ENCODE measurements around the gene NISCH.
A peak's percentile ranks its signal among the peaks of the same experiment; 100 is the strongest.

Gene NISCH

GRCh38 chr3:52447512-52448355 lies 7.7 kb upstream of the NISCH start:
- DNase-seq (ENCODE audit: low spot score) (no peak), FAIRE-seq (no peak)

- no peak for DNase-seq (ENCODE audit: low spot score)
- no peak for FAIRE-seq
Measured at GRCh38 chr3:52450489-52451236, 4.7 kb upstream of the NISCH start.

- no peak for DNase-seq (ENCODE audit: low spot score)
- peak; percentile 79 for FAIRE-seq
Measured at GRCh38 chr3:52451237-52452083, 3.9 kb upstream of the NISCH start.

DNA sequence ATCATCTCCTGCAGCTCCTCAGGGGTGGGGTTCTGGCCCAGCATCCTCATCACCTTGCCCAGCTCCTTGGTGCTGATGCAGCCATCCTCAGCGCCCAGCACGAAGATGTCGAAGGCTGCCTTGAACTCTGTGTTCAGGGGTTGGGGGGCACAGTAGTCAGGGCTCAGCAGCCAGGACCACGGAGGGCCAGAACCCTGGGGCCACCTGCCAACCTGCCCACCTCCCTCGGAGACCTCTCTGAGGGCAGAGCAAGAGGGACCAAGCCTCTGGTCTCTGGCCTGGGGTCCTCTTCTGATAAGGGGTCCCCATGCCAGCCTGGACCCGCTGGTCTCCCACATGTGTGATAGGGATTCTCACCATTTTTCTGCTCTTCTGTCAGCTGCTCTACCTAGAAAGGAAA lies 3.3 kb upstream of the NISCH start:
- FAIRE-seq (no peak), DNase-seq (ENCODE audit: low spot score) (no peak)

- FAIRE-seq = no peak
- no peak for DNase-seq (ENCODE audit: low spot score)
Measured at GRCh38 chr3:52452570-52453221, 2.7 kb upstream of the NISCH start.

DNA sequence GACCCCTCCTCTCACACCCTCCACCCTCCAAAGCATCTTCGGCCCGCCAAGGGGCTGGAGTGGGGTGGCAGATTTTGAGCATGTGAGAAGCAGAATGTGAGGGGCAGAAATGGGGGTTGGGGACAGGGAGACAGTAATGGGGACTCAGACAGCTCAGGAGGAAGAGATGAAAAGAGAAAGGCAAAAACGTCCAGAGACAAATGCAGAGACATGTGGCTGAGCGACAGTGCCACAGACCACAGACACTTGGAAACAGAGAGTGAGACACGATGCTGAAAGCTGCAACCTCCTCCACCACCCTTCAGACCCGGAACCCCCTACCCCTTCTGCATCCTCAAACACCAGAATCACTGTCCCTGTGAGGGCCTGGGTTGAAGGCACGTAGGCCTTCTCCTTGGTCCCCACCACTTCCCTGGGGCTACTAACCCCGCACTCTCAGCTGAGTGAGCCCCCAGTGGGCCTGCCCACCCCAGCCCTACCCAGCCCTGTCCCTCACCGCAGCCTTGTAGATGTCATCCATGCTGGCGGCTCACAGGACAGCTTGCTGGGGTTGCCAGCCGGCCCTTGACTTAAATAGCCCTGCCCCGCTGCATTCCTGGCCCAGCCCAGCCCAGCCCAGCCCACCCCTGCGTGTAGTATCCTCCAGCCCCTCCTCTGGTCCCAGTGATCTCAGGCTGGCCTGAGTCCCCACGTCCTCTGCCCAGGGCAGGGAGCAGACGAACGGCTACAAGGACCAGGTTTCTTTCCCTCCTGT lies 1.7 kb upstream of the NISCH start, which contains the start of gene TNNC1:
TSS of gene TNNC1 (minus strand) at position 546 of the 754 bp plus-strand sequence. CDS start at position 520, 26 bp downstream.
- DNase-seq (ENCODE audit: low spot score) (peak; percentile 69), FAIRE-seq (peak; percentile 5)

DNA sequence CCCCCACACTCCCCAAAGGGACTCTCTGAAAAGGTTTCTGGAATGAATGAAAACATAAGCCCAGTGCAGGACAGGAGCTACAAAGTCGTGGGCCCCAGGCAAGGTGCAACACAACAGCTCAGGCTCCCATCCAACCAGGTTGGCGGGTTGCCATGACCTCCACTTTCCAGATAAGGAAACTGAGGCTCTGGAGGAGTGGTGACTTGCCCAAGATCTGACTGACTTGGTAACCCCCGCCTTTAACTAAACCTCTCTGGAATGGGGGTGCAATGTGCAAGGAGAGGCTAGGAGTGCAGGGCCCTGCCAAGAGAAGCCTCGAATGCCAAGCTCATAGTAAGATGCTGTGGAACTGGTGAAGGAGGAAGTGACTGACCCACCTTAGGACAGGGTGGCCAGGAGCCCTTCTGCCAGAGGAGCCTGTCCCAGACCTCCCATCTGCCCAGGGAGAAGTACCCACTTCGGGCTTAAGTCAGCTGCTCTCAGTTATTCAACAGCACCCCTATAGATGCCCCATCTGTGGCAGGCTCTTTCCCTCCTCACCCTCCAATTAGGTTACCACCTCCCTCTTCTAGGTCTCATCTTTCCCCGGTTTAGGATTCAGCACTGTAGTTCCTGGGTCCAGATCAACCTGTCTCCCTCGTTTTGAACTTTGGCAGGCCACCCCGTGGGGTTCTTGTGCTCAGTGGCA lies 1.0 kb upstream of the NISCH start:
- FAIRE-seq (peak; percentile 59), DNase-seq (ENCODE audit: low spot score) (no peak)

GRCh38 chr3:52454938-52455282 lies 494 bp upstream of the NISCH start:
- FAIRE-seq (peak; percentile 13), DNase-seq (ENCODE audit: low spot score) (no peak)

DNA sequence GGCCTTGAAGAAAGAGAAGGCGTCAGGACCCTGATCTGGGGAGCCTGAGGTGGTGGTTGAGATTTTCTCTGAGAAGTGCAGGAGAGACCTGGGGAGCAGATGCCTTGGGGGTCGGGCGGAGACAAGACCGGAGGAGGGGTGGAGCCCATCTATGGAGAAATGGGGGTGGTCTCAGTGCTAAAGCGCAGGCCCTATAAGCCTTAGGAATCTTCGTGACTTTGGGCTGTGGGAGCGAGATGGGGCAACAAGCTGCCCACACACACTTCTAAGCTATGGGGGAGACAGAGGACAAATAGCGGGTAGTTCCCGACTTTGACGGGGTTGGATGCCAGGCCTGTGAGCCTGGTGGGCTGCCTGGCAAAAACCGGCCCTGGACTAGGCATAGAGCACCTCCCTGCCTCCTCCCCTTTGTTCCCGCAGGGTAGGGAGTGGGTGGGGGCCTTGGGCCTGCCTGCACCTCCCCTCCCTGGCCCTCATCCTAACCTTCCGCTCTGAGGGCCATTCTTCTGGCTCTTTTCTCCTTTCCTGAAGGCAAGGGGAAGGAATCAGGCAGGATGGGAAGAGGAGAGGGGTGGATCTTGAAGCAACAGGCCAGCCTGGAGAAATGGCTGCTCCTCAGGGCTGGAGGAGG lies 880 bp downstream of the NISCH start:
- FAIRE-seq (no peak), DNase-seq (ENCODE audit: low spot score) (peak; percentile 40)

GRCh38 chr3:52456800-52457183 lies 1.4 kb downstream of the NISCH start:
- FAIRE-seq (no peak), DNase-seq (ENCODE audit: low spot score) (no peak)

DNA sequence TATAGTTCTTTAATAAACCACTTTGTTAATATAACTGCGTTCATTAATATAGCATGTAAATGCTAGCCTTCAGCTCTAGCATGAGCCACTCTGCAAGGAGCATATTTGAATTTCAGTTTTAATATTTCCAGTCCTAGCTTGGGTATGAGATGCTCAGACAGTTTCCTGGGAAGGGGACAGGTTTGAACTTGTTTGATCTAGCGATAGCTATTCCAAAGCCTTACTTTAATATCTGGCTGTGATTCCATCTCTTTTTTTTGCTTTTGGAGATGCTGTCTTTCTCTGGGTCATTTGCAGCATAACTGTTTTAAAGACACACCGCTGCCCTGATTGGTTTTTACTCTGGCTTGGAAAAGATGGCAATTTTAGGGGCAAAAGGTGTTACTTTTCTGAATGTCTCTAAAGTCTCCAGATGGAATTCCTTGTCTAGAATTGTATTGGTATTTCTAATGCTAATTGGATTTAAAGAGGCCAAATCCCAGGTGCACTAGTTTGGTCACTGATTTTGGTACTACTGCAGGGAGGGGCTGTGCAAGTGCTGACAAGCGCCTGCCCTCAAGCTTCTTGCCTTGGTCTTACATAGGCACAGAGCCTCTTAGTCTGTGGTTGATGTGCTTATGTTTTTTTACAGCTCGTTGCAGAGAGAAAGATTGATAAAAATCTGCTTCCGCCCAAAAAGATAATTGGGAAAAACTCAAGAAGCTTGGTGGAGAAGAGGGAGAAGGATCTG lies 2.8 kb downstream of the NISCH start:
- FAIRE-seq (no peak), DNase-seq (ENCODE audit: low spot score) (no peak)

DNA sequence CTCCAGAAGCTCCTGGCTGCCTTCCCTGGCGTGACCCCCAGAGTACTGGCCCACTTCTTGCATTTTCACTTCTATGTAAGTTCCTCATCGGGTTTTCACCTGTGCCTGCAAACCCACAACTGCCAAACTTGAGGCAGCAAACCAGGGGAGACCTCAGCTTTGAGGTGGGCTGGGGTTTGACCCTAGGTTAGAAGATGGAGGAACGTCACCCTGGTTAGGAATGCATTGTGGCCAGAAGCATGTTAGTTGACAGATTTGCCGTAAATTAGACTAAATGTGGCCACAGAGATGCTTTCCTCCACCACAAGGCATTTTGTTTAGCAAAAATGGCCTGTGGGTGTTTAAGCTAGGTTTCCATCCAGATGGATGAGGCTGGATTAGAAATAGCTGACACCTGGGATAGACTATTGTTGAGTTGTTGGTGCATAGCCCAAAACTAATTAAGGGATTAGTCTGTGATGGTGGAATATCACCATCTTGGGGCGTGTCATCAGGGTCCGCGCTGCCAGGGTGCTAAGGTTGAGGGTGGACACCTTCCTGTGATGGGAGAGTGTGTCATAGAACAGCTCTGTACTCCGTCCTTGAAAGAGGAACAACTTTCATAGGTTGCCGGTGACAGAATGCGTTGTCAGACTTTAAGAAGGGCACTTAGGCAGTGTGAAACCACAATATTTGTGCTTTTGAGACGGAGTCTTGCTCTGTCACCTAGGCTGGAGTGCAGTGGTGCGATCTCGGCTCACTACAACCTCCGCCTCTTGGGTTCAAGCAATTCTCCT lies 3.6 kb downstream of the NISCH start:
- DNase-seq (ENCODE audit: low spot score) (no peak), FAIRE-seq (peak; percentile 27)

- no peak for FAIRE-seq
Measured at GRCh38 chr3:52461874-52462273, 6.5 kb downstream of the NISCH start.

DNA sequence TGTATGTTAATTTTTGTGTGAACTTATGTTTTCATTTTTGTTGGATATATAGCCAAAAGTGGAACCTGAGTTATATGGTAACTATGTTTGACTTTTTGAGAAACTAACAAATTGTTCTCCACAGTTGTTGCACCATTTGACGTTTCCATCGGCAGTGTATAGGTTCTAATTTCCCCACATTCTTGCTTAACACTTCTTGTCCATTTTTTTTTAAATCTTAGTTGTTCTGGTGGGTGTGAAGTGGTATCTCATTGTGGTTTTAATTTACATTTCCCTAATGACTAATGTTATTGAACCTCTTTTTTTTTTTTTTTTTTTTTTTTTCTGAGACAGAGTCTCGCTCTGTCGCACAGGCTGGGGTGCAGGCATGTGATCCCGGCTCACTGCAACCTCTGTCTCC lies 8.0 kb downstream of the NISCH start:
- DNase-seq (ENCODE audit: low spot score) = no peak
- no peak for FAIRE-seq

More at GRCh38 chr3:52461874-52462273, 6.5 kb downstream of the NISCH start:
- no peak for DNase-seq (ENCODE audit: low spot score)

- DNase-seq (ENCODE audit: low spot score) (no peak), FAIRE-seq (no peak)
Measured at GRCh38 chr3:52468336-52468735, 12.9 kb downstream of the NISCH start.

GRCh38 chr3:52469001-52469400 lies 13.6 kb downstream of the NISCH start:
- FAIRE-seq (no peak), DNase-seq (ENCODE audit: low spot score) (no peak)

DNA sequence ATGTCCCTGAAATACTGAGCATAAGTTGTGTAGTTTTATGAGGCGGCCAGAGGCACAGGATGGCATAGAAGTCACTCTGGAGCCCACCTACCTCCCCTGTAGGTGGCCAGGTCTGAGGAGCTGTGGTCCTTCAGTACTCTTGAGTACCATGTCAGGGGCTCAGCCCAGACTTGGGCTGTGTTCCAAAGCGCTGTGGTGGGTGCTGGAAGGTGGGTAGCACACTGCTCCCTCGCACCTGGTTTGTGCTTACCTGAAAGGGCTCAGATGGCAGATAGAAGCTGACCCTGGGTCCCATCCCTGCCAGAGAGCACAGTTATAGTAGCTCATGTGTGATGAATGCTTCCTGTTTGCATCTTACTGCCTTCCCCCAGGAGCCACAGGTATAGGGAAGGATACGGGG lies 15.5 kb downstream of the NISCH start:
- DNase-seq (ENCODE audit: low spot score) (no peak), FAIRE-seq (no peak)
